ENCODE results near the gene AFG1L.
A peak's percentile ranks its signal among the peaks of the same experiment; 100 is the strongest.

AFG1L gene

DNA sequence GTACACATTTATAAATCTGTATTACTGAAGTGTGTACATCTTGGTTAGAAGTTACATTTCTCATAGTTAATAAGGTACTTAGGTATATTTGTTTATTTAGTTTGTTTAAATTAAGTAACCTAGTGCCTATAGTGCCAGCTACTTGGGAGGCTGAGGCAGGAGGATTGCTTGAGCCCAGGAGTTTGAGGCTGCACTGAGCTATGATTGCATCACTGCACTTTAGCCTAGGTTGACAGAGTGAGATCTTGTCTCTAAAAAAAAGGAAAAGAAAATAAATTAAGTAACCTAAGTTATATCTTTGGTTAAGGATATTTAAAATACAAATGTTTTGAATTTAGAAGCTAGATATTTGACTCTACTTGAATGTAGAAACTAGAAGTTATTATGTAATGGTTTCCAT lies 9.5 kb upstream of the AFG1L start:
- Histone ChIP-seq H3K27ac (ENCODE audit: low read length) (no peak overlapping the region), H3K79me2 (ENCODE audit: insufficient read depth, low read length) (no peaks in the 10 kb centered on the region), H3K4me3 (ENCODE audit: low read depth in 1 of 2, low read length in 2 of 2) (no peak overlapping the region), H3K36me3 (ENCODE audit: insufficient read depth, low read length) (no peaks in the 10 kb centered on the region), H4K20me1 (ENCODE audit: insufficient read depth, low read length) (no peaks in the 10 kb centered on the region), H2AFZ (ENCODE audit: low read depth, low read length) (no peak overlapping the region), H3K27me3 (ENCODE audit: insufficient read depth, low read length, poor library complexity) (no peaks in the 10 kb centered on the region), H3K9me3 (ENCODE audit: insufficient read depth, low read length, severe bottlenecking) (no peaks in the 10 kb centered on the region), H3K4me1 (ENCODE audit: insufficient read depth, low read length) (no peaks in the 10 kb centered on the region), H3K9ac (ENCODE audit: low read depth, low read length) (no peak overlapping the region), H3K4me2 (ENCODE audit: insufficient read depth, low read length) (no peak overlapping the region)
- ATAC-seq (ENCODE audit: insufficient read depth, low read depth) = no peak
- TF ChIP-seq EZH2 (IDR thresholded peaks at IDR 0.05; ENCODE audit: borderline replicate concordance, low read depth, low read length, severe bottlenecking) = no peak
- TF ChIP-seq, protein P1, sequence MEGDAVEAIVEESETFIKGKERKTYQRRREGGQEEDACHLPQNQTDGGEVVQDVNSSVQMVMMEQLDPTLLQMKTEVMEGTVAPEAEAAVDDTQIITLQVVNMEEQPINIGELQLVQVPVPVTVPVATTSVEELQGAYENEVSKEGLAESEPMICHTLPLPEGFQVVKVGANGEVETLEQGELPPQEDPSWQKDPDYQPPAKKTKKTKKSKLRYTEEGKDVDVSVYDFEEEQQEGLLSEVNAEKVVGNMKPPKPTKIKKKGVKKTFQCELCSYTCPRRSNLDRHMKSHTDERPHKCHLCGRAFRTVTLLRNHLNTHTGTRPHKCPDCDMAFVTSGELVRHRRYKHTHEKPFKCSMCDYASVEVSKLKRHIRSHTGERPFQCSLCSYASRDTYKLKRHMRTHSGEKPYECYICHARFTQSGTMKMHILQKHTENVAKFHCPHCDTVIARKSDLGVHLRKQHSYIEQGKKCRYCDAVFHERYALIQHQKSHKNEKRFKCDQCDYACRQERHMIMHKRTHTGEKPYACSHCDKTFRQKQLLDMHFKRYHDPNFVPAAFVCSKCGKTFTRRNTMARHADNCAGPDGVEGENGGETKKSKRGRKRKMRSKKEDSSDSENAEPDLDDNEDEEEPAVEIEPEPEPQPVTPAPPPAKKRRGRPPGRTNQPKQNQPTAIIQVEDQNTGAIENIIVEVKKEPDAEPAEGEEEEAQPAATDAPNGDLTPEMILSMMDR (IDR thresholded peaks at IDR 0.05; ENCODE audit: borderline replicate concordance, extremely low read depth, low read length, poor library complexity, severe bottlenecking) = no peak
- no peak for DNase-seq

DNA sequence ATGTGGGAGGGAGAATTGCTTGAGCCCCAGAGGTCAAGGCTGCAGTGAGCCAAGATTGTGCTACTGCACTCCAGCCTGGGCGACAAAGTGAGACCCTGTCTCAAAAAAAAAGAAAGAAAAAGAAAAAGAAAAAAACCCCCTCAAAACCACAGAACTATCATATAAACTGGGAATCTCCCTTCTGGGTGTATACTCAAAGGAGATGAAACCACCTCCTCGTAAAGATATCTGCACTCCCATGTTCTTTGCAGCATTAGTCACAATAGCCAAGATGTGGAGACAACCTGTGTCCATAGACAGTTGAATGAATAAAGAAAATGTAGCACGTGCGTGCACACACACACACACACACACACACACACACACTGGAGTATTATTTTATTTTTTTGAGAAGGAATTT lies 8.5 kb upstream of the AFG1L start:
- no peaks in the 10 kb centered on the region for H3K36me3 ChIP-seq (ENCODE audit: insufficient read depth, low read length)
- H3K9ac ChIP-seq (ENCODE audit: low read depth, low read length) = no peak overlapping the region
- H4K20me1 ChIP-seq (ENCODE audit: insufficient read depth, low read length) = no peaks in the 10 kb centered on the region
- ATAC-seq (ENCODE audit: insufficient read depth, low read depth) (no peak), DNase-seq (no peak)
- no peak overlapping the region for H3K4me3 ChIP-seq (ENCODE audit: low read depth in 1 of 2, low read length in 2 of 2)
- no peaks in the 10 kb centered on the region for H3K27me3 ChIP-seq (ENCODE audit: insufficient read depth, low read length, poor library complexity)
- no peaks in the 10 kb centered on the region for H3K79me2 ChIP-seq (ENCODE audit: insufficient read depth, low read length)
- TF ChIP-seq EZH2 (IDR thresholded peaks at IDR 0.05; ENCODE audit: borderline replicate concordance, low read depth, low read length, severe bottlenecking) = no peak
- TF ChIP-seq, protein P1 (IDR thresholded peaks at IDR 0.05; ENCODE audit: borderline replicate concordance, extremely low read depth, low read length, poor library complexity, severe bottlenecking) = no peak
- no peaks in the 10 kb centered on the region for H3K4me1 ChIP-seq (ENCODE audit: insufficient read depth, low read length)
- no peak overlapping the region for H3K27ac ChIP-seq (ENCODE audit: low read length)
- no peak overlapping the region for H3K4me2 ChIP-seq (ENCODE audit: insufficient read depth, low read length)
- H3K9me3 ChIP-seq (ENCODE audit: insufficient read depth, low read length, severe bottlenecking) = no peaks in the 10 kb centered on the region
- H2AFZ ChIP-seq (ENCODE audit: low read depth, low read length) = no peak overlapping the region

DNA sequence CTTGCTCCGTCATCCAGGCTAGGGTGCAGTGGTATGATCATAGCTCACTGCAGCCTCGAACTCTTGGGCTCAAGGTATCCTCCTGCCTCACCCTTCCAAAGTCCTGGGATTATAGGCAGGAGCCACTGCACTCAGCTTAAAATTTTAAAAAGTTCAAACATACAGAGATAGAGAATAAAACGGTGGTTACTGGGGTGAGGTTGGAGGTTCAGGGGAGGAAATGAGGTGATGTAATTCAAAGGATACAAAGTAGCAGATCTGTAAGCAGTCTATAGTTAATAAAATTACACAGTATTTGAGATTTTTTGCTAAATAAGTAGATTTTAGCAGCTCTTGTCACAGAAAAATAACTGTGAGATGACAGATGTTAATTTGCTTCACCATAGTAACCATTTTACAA lies 7.5 kb upstream of the AFG1L start:
- no peaks in the 10 kb centered on the region for H4K20me1 ChIP-seq (ENCODE audit: insufficient read depth, low read length)
- no peaks in the 10 kb centered on the region for H3K9me3 ChIP-seq (ENCODE audit: insufficient read depth, low read length, severe bottlenecking)
- no peak for DNase-seq
- H3K4me3 ChIP-seq (ENCODE audit: low read depth in 1 of 2, low read length in 2 of 2) = no peak overlapping the region
- H3K36me3 ChIP-seq (ENCODE audit: insufficient read depth, low read length) = no peaks in the 10 kb centered on the region
- H2AFZ ChIP-seq (ENCODE audit: low read depth, low read length) = no peak overlapping the region
- H3K27ac ChIP-seq (ENCODE audit: low read length) = no peak overlapping the region
- TF ChIP-seq, protein P1 (IDR thresholded peaks at IDR 0.05; ENCODE audit: borderline replicate concordance, extremely low read depth, low read length, poor library complexity, severe bottlenecking) = no peak
- no peak overlapping the region for H3K4me2 ChIP-seq (ENCODE audit: insufficient read depth, low read length)
- H3K27me3 ChIP-seq (ENCODE audit: insufficient read depth, low read length, poor library complexity) = no peaks in the 10 kb centered on the region
- H3K9ac ChIP-seq (ENCODE audit: low read depth, low read length) = no peak overlapping the region
- H3K4me1 ChIP-seq (ENCODE audit: insufficient read depth, low read length) = no peaks in the 10 kb centered on the region
- 0 out of 3 replicates have a peak, but pooled peaks have one; percentile 42 for ATAC-seq (ENCODE audit: insufficient read depth, low read depth)
- no peaks in the 10 kb centered on the region for H3K79me2 ChIP-seq (ENCODE audit: insufficient read depth, low read length)

DNA sequence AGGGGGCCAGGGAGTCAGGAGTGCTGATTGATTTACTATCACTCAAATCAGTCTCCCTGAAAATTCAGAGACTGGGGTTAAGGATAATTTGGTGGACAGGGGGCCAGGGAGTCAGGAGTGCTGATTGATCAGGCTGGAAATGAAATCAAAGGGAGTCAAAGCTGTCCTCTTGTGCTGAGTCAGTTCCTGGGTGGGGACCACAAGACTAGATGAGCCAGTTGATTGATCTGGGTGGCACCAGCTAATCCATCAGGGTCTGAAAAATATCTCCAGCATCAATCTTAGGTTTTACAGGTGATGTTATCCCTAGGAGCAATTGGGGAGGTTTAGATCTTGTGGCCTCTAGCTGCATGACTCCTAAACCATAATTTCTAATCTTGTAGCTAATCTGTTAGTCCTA lies 6.1 kb upstream of the AFG1L start:
- H3K9ac ChIP-seq (ENCODE audit: low read depth, low read length) = no peak overlapping the region
- no peaks in the 10 kb centered on the region for H3K36me3 ChIP-seq (ENCODE audit: insufficient read depth, low read length)
- H3K27ac ChIP-seq (ENCODE audit: low read length) = no peak overlapping the region
- H4K20me1 ChIP-seq (ENCODE audit: insufficient read depth, low read length) = no peaks in the 10 kb centered on the region
- no peak overlapping the region for H3K4me3 ChIP-seq (ENCODE audit: low read depth in 1 of 2, low read length in 2 of 2)
- H2AFZ ChIP-seq (ENCODE audit: low read depth, low read length) = no peak overlapping the region
- DNase-seq (no peak), ATAC-seq (ENCODE audit: insufficient read depth, low read depth) (no peak)
- no peak for TF ChIP-seq EZH2 (IDR thresholded peaks at IDR 0.05; ENCODE audit: borderline replicate concordance, low read depth, low read length, severe bottlenecking)
- TF ChIP-seq, protein P1 (IDR thresholded peaks at IDR 0.05; ENCODE audit: borderline replicate concordance, extremely low read depth, low read length, poor library complexity, severe bottlenecking) = no peak
- H3K4me1 ChIP-seq (ENCODE audit: insufficient read depth, low read length) = peaks cover 3% of the 10 kb centered on the region
- no peaks in the 10 kb centered on the region for H3K27me3 ChIP-seq (ENCODE audit: insufficient read depth, low read length, poor library complexity)
- H3K79me2 ChIP-seq (ENCODE audit: insufficient read depth, low read length) = no peaks in the 10 kb centered on the region
- no peaks in the 10 kb centered on the region for H3K9me3 ChIP-seq (ENCODE audit: insufficient read depth, low read length, severe bottlenecking)
- H3K4me2 ChIP-seq (ENCODE audit: insufficient read depth, low read length) = no peak overlapping the region
